ENCODE results near the gene ST6GALNAC3.

DNA sequence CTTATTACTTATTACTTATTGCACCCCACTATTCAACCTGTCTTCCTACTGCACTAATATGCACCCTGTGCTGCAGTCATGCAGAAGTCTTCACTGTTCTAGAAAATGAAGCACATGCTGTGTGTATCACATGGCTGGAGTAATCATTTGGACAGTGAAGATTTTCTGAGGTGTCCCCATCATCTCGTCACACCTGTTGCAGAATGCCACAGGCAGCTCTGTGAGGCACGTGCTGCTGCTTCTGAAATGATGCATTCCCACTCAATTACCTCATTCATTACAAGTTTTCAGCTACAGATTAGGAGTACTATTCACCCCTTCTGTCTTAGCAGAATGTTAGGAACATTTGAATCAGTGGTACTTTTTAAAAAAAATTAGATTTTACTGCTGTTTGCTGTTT is 467.1 kb downstream of the ST6GALNAC3 start:
- TF ChIP-seq, protein P1, sequence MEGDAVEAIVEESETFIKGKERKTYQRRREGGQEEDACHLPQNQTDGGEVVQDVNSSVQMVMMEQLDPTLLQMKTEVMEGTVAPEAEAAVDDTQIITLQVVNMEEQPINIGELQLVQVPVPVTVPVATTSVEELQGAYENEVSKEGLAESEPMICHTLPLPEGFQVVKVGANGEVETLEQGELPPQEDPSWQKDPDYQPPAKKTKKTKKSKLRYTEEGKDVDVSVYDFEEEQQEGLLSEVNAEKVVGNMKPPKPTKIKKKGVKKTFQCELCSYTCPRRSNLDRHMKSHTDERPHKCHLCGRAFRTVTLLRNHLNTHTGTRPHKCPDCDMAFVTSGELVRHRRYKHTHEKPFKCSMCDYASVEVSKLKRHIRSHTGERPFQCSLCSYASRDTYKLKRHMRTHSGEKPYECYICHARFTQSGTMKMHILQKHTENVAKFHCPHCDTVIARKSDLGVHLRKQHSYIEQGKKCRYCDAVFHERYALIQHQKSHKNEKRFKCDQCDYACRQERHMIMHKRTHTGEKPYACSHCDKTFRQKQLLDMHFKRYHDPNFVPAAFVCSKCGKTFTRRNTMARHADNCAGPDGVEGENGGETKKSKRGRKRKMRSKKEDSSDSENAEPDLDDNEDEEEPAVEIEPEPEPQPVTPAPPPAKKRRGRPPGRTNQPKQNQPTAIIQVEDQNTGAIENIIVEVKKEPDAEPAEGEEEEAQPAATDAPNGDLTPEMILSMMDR (IDR thresholded peaks at IDR 0.05; ENCODE audit: low read depth, low read length): no peak
- TF ChIP-seq EZH2phosphoT487 (IDR thresholded peaks at IDR 0.05; ENCODE audit: low read depth): no peak
